SK-N-SH treated with all-trans-retinoic acid at 6 μM for 48 hours (cell line): ENCODE measurements around the gene KRTAP10-10.

Experiments used
- ATAC-seq: fragments of 200-7000 bp; cut with Tn5 transposase; 3 replicates; pipeline ENCODE4 v1.9.1; 2020; ENCODE audit warnings: mild to moderate bottlenecking, moderate library complexity
- ARNTL ChIP-seq: fragments of 450-650 bp; formaldehyde crosslinking; IDR thresholded peaks from 2 replicates; pipeline ENCODE4 v1.5.0; 2020; ENCODE audit warnings: low read depth, mild to moderate bottlenecking, moderate library complexity, borderline replicate concordance
- BACH2 ChIP-seq: fragments of 250-450 bp; sonication (Bioruptor Pico); IDR thresholded peaks from 2 replicates; pipeline ENCODE4 v1.9.0; 2021; ENCODE audit warnings: mild to moderate bottlenecking, borderline replicate concordance
- CREB5 ChIP-seq: fragments of 250-450 bp; sonication (Bioruptor Pico); IDR thresholded peaks from 2 replicates; pipeline ENCODE4 v1.5.1; 2020; ENCODE audit warnings: low read depth, mild to moderate bottlenecking, moderate library complexity
- CSDC2 ChIP-seq: fragments of 250-450 bp; sonication (Bioruptor Pico); IDR thresholded peaks from 2 replicates; pipeline ENCODE4 v1.5.0; 2020; ENCODE audit warnings: mild to moderate bottlenecking, moderate library complexity
- ESRRG ChIP-seq: fragments of 250-450 bp; sonication (Bioruptor Pico); IDR thresholded peaks from 2 replicates; pipeline ENCODE4 v1.6.1; 2021; ENCODE audit warnings: mild to moderate bottlenecking
- GLIS3 ChIP-seq: fragments of 250-450 bp; sonication (Bioruptor Pico); IDR thresholded peaks from 2 replicates; pipeline ENCODE4 v1.5.0; 2020; ENCODE audit warnings: mild to moderate bottlenecking, moderate library complexity
- POU6F1 ChIP-seq: fragments of 250-450 bp; sonication (Bioruptor Pico); IDR thresholded peaks from 2 replicates; pipeline ENCODE4 v1.8.0; 2021; ENCODE audit warnings: low read depth, mild to moderate bottlenecking, moderate library complexity, borderline replicate concordance
- PPARA ChIP-seq: fragments of 250-450 bp; sonication (Bioruptor Pico); IDR thresholded peaks from 2 replicates; pipeline ENCODE4 v1.5.0; 2020; ENCODE audit warnings: mild to moderate bottlenecking, borderline replicate concordance
- RARB ChIP-seq: fragments of 250-450 bp; sonication (Bioruptor Pico); IDR thresholded peaks from 2 replicates; pipeline ENCODE4 v1.8.0; 2021; ENCODE audit warnings: mild to moderate bottlenecking, moderate library complexity
- SNAI2 ChIP-seq: fragments of 250-450 bp; sonication (Bioruptor Pico); IDR thresholded peaks from 2 replicates; pipeline ENCODE4 v1.5.0; 2020; ENCODE audit warnings: mild to moderate bottlenecking, moderate library complexity
- TCF4 ChIP-seq: fragments of 250-450 bp; sonication (Bioruptor Pico); IDR thresholded peaks from 2 replicates; pipeline ENCODE4 v1.8.0; 2021; ENCODE audit warnings: mild to moderate bottlenecking, moderate library complexity, borderline replicate concordance
- TOX ChIP-seq: fragments of 250-450 bp; sonication (Bioruptor Pico); IDR thresholded peaks from 2 replicates; pipeline ENCODE4 v1.8.0; 2021; ENCODE audit warnings: mild to moderate bottlenecking, moderate library complexity, borderline replicate concordance
- ZC3H10 ChIP-seq: fragments of 250-450 bp; sonication (Bioruptor Pico); IDR thresholded peaks from 2 replicates; pipeline ENCODE4 v1.5.1; 2021; ENCODE audit warnings: mild to moderate bottlenecking, moderate library complexity
- ZFP3 ChIP-seq: fragments of 250-450 bp; sonication (Bioruptor Pico); IDR thresholded peaks from 2 replicates; pipeline ENCODE4 v1.5.0; 2020; ENCODE audit warnings: mild to moderate bottlenecking, moderate library complexity
- ZFP30 ChIP-seq: fragments of 450-650 bp; formaldehyde crosslinking; IDR thresholded peaks from 2 replicates; pipeline ENCODE4 v1.5.0; 2022; ENCODE audit warnings: mild to moderate bottlenecking, moderate library complexity
- ZNF565 ChIP-seq: fragments of 450-650 bp; formaldehyde crosslinking; conservative IDR thresholded peaks from 2 replicates; pipeline ENCODE4 v1.5.0; 2020; ENCODE audit warnings: low read depth, mild to moderate bottlenecking, moderate library complexity
- ZNF70 ChIP-seq: fragments of 450-650 bp; formaldehyde crosslinking; IDR thresholded peaks from 2 replicates; pipeline ENCODE4 v1.5.0; 2020; ENCODE audit warnings: mild to moderate bottlenecking, moderate library complexity
- ZNF8 ChIP-seq: fragments of 450-650 bp; formaldehyde crosslinking; IDR thresholded peaks from 2 replicates; pipeline ENCODE4 v1.5.0; 2020; ENCODE audit warnings: mild to moderate bottlenecking, moderate library complexity
- TF ChIP-seq, protein P1 (sequence below): fragments of 250-450 bp; sonication (Bioruptor Pico); IDR thresholded peaks from 2 replicates; pipeline ENCODE4 v1.8.0; 2020; ENCODE audit warnings: mild to moderate bottlenecking, moderate library complexity, borderline replicate concordance

The KRTAP10-10 gene

GRCh38 chr21:44670642-44671432 lies 33.7 kb downstream of the KRTAP10-10 start:
- no peak for ATAC-seq
- no peak for TF ChIP-seq POU6F1 (CRISPR knock-in tag)
- no peak for TF ChIP-seq TCF4 (CRISPR knock-in tag)
- no peak for TF ChIP-seq TOX (CRISPR knock-in tag)
- no peak for TF ChIP-seq GLIS3 (CRISPR knock-in tag)
- no peak for TF ChIP-seq ZNF70
- TF ChIP-seq, protein P1, sequence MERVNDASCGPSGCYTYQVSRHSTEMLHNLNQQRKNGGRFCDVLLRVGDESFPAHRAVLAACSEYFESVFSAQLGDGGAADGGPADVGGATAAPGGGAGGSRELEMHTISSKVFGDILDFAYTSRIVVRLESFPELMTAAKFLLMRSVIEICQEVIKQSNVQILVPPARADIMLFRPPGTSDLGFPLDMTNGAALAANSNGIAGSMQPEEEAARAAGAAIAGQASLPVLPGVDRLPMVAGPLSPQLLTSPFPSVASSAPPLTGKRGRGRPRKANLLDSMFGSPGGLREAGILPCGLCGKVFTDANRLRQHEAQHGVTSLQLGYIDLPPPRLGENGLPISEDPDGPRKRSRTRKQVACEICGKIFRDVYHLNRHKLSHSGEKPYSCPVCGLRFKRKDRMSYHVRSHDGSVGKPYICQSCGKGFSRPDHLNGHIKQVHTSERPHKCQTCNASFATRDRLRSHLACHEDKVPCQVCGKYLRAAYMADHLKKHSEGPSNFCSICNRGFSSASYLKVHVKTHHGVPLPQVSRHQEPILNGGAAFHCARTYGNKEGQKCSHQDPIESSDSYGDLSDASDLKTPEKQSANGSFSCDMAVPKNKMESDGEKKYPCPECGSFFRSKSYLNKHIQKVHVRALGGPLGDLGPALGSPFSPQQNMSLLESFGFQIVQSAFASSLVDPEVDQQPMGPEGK = no peak
- TF ChIP-seq ZNF8 (CRISPR knock-in tag) = no peak
- no peak for TF ChIP-seq ESRRG (CRISPR knock-in tag)
- no peak for TF ChIP-seq ZC3H10 (CRISPR knock-in tag)
- no peak for TF ChIP-seq CSDC2
- TF ChIP-seq ZNF565 (CRISPR knock-in tag) = no peak
- TF ChIP-seq BACH2 (CRISPR knock-in tag) = no peak
- no peak for TF ChIP-seq ZFP3 (CRISPR knock-in tag)
- no peak for TF ChIP-seq RARB (CRISPR knock-in tag)
- no peak for TF ChIP-seq CREB5 (CRISPR knock-in tag)
- no peak for TF ChIP-seq SNAI2 (CRISPR knock-in tag)
- TF ChIP-seq ZFP30 (CRISPR knock-in tag) = no peak

DNA sequence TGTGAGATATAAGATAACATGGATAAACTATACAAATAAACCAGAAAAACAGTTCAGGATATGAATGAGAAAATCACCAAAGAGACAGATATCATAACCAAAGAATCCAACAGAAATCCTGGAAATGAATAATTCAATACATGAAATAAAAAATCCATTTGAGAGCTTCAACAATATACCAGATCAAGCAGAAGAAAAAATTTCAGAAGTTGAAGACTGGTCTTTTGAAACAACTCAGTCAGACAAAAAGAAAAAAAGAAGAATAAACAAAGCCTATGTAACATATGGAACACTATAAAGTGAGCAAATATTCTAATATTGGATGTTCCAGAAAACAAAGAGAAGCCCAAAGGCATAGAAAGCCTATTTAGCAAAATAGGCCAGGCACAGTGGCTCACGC lies 34.8 kb downstream of the KRTAP10-10 start:
- TF ChIP-seq GLIS3 (CRISPR knock-in tag) = no peak
- no peak for TF ChIP-seq TOX (CRISPR knock-in tag)
- no peak for TF ChIP-seq PPARA (CRISPR knock-in tag)
- no peak for ATAC-seq

GRCh38 chr21:44677881-44678280 lies 40.7 kb downstream of the KRTAP10-10 start:
- TF ChIP-seq ESRRG (CRISPR knock-in tag) = no peak
- ATAC-seq = no peak

- TF ChIP-seq SNAI2 (CRISPR knock-in tag) = no peak
- TF ChIP-seq ZFP3 (CRISPR knock-in tag) = no peak
- no peak for TF ChIP-seq ZNF565 (CRISPR knock-in tag)
- no peak for TF ChIP-seq CSDC2
- TF ChIP-seq PPARA (CRISPR knock-in tag) = no peak
- no peak for TF ChIP-seq BACH2 (CRISPR knock-in tag)
- TF ChIP-seq TOX (CRISPR knock-in tag) = no peak
- TF ChIP-seq ARNTL (CRISPR knock-in tag) = no peak
- no peak for ATAC-seq
These were observed 44.0 kb downstream of the KRTAP10-10 start for GRCh38 chr21:44681152-44681551.

GRCh38 chr21:44681861-44682579 lies 44.9 kb downstream of the KRTAP10-10 start, which contains the start of gene KRTAP12-1:
KRTAP12-1 (minus strand) TSS chr21:44682163; CDS start chr21:44682123, 40 bp downstream.
- ATAC-seq = no peak
- no peak for TF ChIP-seq RARB (CRISPR knock-in tag)
- TF ChIP-seq BACH2 (CRISPR knock-in tag) = no peak
- TF ChIP-seq CREB5 (CRISPR knock-in tag) = no peak
- TF ChIP-seq SNAI2 (CRISPR knock-in tag) = no peak
